Adrenal gland (tissue), 12 donors: ENCODE measurements around the gene DIP2A. TPM values are rescaled to one million over a fixed set of nuclear protein-coding genes. Genes with fewer than 3 reads are reported as not detected.

Experiments used
- DNase-seq, 7 donors: peaks; one replicate each; pipeline ENCODE4 v3.0.0-alpha.2; 2019 to 2020
- H3K27ac ChIP-seq, 5 donors: fragments of 200-600 bp; sonication (generic) in 4 of 5; 1 replicate in 3 of 5; 2 replicates in 2 of 5; pipeline versions ENCODE4 v1.5.1 to v1.8.0; 2016 to 2020; ENCODE audit warnings: mild to moderate bottlenecking in 1 of 5
- H3K27me3 ChIP-seq: fragments of 200-600 bp; 2 replicates; pipeline ENCODE4 v1.8.0; 2021
- H3K36me3 ChIP-seq, 2 donors: fragments of 200-600 bp; replicated peaks in 1 of 2; 1 replicate in 1 of 2; 2 replicates in 1 of 2; pipeline versions ENCODE4 v1.5.1 to v1.8.0; 2018 to 2022
- H3K4me1 ChIP-seq, 2 donors: fragments of 200-600 bp; replicated peaks in 1 of 2; 1 replicate in 1 of 2; 2 replicates in 1 of 2; pipeline versions ENCODE4 v1.5.1 to v1.8.0; 2018 to 2021
- H3K4me3 ChIP-seq, 4 donors: fragments of 200-600 bp; sonication (generic) in 3 of 4; one replicate each; pipeline ENCODE4 v1.5.1; 2016 to 2018
- H3K9me3 ChIP-seq, 3 donors: fragments of 200-600 bp; sonication (generic) in 1 of 3; replicated peaks in 1 of 3; 1 replicate in 2 of 3; 2 replicates in 1 of 3; pipeline versions ENCODE4 v1.5.1 to v1.8.0; 2016 to 2021
- POLR2A ChIP-seq, 2 donors: fragments of 450-650 bp; IDR thresholded peaks; one replicate each; pipeline ENCODE4 v1.6.1; 2017; ENCODE audit warnings: antibody characterized with exemption in 2 of 2, mild to moderate bottlenecking in 2 of 2, moderate library complexity in 1 of 2
- WGBS, 4 donors: extraction: QIAGEN DNeasy Blood & Tissue Kit in 2 of 4; methylation state at CpG; one replicate each; pipeline versions ENCODE4 v1.1.5 to v1.1.7; 2013 to 2017; 5-methylcytosine and 5-hydroxymethylcytosine counted together
- intact Hi-C, 2 donors: fragments of 100-400 bp; cut with DNase I; formaldehyde crosslinking; loops; one replicate each; pipeline versions ENCODE4 v1.14.1 to v1.15.0; 2022 to 2023
- polyA plus RNA-seq, 3 donors: library from polyadenylated mRNA; stranded (reverse); fragments of 200-250 nt in 2 of 3; fragments of 350-450 nt in 1 of 3; fragmentation: Illumina TruSeq in 1 of 3; extraction: RNeasy Lipid Tissue Mini Kit (QIAGEN cat#74804) in 1 of 3; gene quantifications; one replicate each; pipeline ENCODE4 v1.2.3, GENCODE V29; 2013 to 2014
- total RNA-seq, 9 donors: library from RNA; depleted of rRNA in 4 of 9; stranded (reverse); fragments of >200 nt in 4 of 9; fragments of 120-200 nt in 1 of 9; fragmentation: NEBNext Ultra II Directional in 1 of 9; extraction: Animal tissue kit (Norgen Biotek cat#: 25700) in 1 of 9; gene quantifications; one replicate each; pipeline versions ENCODE4 v1.1.0 to v1.2.4, GENCODE V29; 2013 to 2023
- TF ChIP-seq, protein P1 (sequence below), 6 experiments: fragments of 450-650 bp in 4 of 6; fragments of 200-600 bp in 2 of 6; sonication (generic) in 1 of 6; IDR thresholded peaks; 1 replicate in 5 of 6; 2 replicates in 1 of 6; pipeline versions ENCODE4 v1.5.1 to v1.8.0; 2016 to 2021; ENCODE audit warnings: antibody characterized with exemption in 6 of 6, mild to moderate bottlenecking in 2 of 6, moderate library complexity in 1 of 6
- donor health status: healthy with polysubstance abuse.
- donor health status: Bipolar disorder and iron deficiency.
- donor health status: DM: yes; HTN: yes; CAD: no.
- donor health status: DM: no; HTN: no; CAD: no.
- donor health status: DM: no; HTN: no; CAD: no.
- donor health status: DM: yes; HTN: yes; CAD: no.

Gene DIP2A
- total and polyA plus RNA-seq, 12 donors, result 22.0 to 61.7 (median 35.4) TPM

DNA sequence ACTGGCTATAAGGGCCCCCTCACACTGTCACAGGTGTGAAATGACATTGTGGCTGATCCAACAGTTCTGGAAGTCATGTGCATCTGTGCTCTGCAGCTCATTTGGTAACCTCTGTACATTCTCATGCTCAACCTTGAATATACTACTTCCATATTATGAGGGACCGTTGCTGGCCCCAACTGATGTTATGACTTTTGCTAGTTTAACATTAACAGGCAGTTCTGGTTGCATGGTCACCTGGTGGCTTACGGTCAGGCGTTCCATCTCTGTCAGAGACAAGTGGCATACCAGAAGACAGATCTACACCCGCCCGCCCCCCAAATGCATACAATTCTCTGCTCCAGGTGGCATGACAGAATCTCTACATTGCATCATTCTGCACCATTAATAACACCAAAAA is 6.0 kb upstream of the DIP2A start:
- H3K4me3 ChIP-seq, result no peak overlapping the region
- intact Hi-C loops, result no loop called here
- 96 to 99% (median 98%) methylated on average over 4 to 5 of the region's 5 CpGs for WGBS, 4 donors
- H3K9me3 ChIP-seq, result peaks cover 0 to 8% (median 0%) of the 10 kb centered on the region in 3 donors
- H3K4me1 ChIP-seq, result peaks cover 43 to 45% of the 10 kb centered on the region in 2 donors
- no peak overlapping the region for H3K27ac ChIP-seq
- no peaks in the 10 kb centered on the region for H3K36me3 ChIP-seq
- TF ChIP-seq, protein P1, sequence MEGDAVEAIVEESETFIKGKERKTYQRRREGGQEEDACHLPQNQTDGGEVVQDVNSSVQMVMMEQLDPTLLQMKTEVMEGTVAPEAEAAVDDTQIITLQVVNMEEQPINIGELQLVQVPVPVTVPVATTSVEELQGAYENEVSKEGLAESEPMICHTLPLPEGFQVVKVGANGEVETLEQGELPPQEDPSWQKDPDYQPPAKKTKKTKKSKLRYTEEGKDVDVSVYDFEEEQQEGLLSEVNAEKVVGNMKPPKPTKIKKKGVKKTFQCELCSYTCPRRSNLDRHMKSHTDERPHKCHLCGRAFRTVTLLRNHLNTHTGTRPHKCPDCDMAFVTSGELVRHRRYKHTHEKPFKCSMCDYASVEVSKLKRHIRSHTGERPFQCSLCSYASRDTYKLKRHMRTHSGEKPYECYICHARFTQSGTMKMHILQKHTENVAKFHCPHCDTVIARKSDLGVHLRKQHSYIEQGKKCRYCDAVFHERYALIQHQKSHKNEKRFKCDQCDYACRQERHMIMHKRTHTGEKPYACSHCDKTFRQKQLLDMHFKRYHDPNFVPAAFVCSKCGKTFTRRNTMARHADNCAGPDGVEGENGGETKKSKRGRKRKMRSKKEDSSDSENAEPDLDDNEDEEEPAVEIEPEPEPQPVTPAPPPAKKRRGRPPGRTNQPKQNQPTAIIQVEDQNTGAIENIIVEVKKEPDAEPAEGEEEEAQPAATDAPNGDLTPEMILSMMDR (IDR thresholded peaks at IDR 0.05), result no peak
- no peak for DNase-seq
- H3K27me3 ChIP-seq, result no peaks in the 10 kb centered on the region

DNA sequence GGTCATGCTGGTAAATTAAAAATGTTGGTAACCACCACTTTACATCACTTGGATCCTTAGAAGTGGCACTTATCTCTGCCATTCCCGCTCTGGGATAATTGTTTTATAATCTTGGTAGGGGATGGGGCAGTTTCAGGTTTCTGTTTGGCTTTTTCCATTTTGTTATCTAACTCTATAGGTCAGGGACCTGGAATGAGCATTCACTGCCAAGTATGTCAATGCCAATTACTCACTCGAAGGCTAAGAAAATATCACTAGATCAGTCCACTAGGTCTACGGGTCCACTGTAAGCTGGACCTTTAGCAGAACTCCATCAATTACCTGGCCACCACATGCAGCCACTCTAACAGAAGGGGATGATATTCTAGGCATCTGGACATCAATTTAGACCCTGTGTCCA is 4.5 kb upstream of the DIP2A start:
- H3K9me3 ChIP-seq, result peaks cover 0 to 3% (median 0%) of the 10 kb centered on the region in 3 donors
- H3K36me3 ChIP-seq, result no peaks in the 10 kb centered on the region
- no peaks in the 10 kb centered on the region for H3K27me3 ChIP-seq
- intact Hi-C loops, result no loop called here
- H3K4me3 ChIP-seq, result no peak overlapping the region
- TF ChIP-seq, protein P1 (IDR thresholded peaks at IDR 0.05), result no peak
- TF ChIP-seq POLR2A (IDR thresholded peaks at IDR 0.05), result no peak
- WGBS, 4 donors, result 25 to 37% (median 31%) methylated on average over 3 of the region's 3 CpGs
- H3K4me1 ChIP-seq, result peaks cover 47% of the 10 kb centered on the region in 2 donors
- peak overlapping the region in 3 of 5 donors; percentile 36 to 89 (median 63) for H3K27ac ChIP-seq
- peak in 2 of 7 donors; percentile 53 to 54 for DNase-seq

DNA sequence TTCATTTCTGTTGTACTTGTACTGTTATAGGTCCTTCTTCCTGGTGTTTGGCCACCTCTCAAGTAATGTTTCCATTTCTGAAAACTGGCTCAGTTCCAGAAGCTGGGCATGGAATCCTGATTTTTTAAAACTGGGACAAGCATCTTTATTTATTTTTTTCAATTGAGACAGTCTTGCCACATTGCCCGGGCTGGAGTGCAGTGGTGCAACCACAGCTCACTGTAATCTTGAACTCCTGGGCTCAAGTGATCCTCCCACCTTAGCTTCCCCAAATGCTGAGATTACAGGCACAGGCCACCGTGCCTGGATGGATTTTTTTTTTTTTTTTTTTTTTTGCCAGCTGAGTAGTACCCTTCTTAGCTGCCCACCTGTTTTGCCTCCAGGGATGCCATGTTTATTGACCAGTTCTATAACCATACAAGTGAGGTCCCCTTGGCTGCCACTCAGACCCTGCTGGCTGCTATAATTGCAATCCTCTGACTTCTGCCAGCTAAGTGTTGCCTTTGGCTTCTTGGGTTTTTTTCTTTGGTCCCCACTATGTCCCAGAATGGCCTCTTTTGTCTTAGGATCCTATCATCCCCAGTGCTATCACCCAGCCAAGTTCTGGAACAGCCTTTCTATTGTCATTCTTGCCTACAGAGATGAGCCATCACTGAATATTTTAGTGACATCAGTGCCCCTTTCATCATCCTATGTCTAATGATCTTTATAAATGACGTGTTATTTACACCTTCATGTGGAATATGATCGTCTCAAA is 3.9 kb upstream of the DIP2A start:
- no peaks in the 10 kb centered on the region for H3K27me3 ChIP-seq
- H3K27ac ChIP-seq, result peak overlapping the region in 4 of 5 donors; percentile 27 to 89 (median 59)
- H3K9me3 ChIP-seq, result no peaks in the 10 kb centered on the region
- no peak overlapping the region for H3K4me3 ChIP-seq
- H3K36me3 ChIP-seq, result no peaks in the 10 kb centered on the region
- TF ChIP-seq, protein P1 (IDR thresholded peaks at IDR 0.05), result no peak
- no peak for TF ChIP-seq POLR2A (IDR thresholded peaks at IDR 0.05)
- peak in 4 of 7 donors; percentile 31 to 66 (median 54) for DNase-seq
- peaks cover 47 to 48% of the 10 kb centered on the region in 2 donors for H3K4me1 ChIP-seq
- 48 to 67% (median 58%) methylated on average over 4 of the region's 4 CpGs for WGBS, 4 donors
- intact Hi-C loops, result no loop called here

DNA sequence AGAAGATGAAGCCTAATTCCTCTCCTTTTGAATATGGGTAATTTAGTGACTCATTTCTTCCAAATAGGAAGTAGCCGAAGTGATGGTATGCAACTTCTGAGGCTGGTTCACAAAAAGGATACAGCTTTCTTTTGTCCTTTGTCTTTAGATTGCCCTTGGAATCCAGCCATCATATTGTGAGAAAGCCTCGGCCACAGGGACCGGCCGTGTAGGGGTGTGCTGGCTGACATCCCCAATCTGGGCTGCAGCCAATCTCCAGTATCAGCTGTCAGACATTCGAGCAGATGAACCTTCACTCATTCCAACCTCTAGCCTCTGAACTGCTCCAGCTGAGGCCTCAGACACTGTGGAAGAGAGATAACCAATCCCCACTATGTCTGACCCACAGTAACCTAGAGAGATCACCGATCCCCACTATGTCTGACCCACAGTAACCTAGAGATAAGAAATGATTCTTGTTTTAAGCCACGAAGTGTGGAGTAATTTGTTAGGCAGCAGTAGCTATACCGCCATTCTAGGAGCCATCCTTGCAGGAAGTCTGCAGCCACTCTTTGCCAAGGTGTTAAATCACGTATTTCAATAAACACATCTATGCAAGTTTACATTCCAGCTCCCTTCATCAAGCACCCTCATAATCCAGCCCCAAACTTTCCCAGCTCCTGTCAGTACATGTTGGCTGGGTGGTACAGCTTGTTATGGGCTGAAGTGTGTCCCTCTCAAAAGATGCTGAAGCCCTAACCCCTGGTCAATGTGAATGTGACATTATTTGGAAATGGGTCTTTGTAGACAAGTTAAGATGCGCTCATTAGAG is 2.9 kb upstream of the DIP2A start:
- Histone ChIP-seq H3K27ac (peak overlapping the region; percentile 14 to 89 (median 57)), H3K27me3 (no peaks in the 10 kb centered on the region)

More for the DNA sequence above, 2.9 kb upstream of the DIP2A start:
- Histone ChIP-seq H3K4me1 (peaks cover 54 to 57% of the 10 kb centered on the region in 2 donors), H3K9me3 (no peaks in the 10 kb centered on the region), H3K4me3 (no peak overlapping the region), H3K36me3 (no peaks in the 10 kb centered on the region)
- no peak for TF ChIP-seq POLR2A (IDR thresholded peaks at IDR 0.05)
- TF ChIP-seq, protein P1 (IDR thresholded peaks at IDR 0.05), result no peak
- intact Hi-C loops, result no loop called here
- DNase-seq, result peak; percentile 42 to 76 (median 46)
- WGBS, 4 donors, result 28 to 34% (median 31%) methylated on average over 10 of the region's 10 CpGs
